HepG2 (cell line): ENCODE data around the gene SELENOM. TPM values are rescaled to one million over a fixed set of nuclear protein-coding genes. Genes with fewer than 3 reads are reported as not detected.

Experiments used
- ATF7 ChIP-seq, 2 experiments: fragments of 450-650 bp in 1 of 2; sonication (generic) in 1 of 2; formaldehyde crosslinking in 1 of 2; IDR thresholded peaks; 2 replicates each; pipeline versions ENCODE4 v1.4.0 to v1.6.1; 2016 to 2020; ENCODE audit warnings: antibody characterized with exemption in 1 of 2, mild to moderate bottlenecking in 1 of 2, missing genetic modification reagents in 1 of 2
- CHD2 ChIP-seq: IDR thresholded peaks from 2 replicates; pipeline ENCODE4 v1.6.1; 2011; ENCODE audit warnings: low read depth, low read length, improper control_type of control experiment
- ETV5 ChIP-seq: IDR thresholded peaks from 2 replicates; pipeline ENCODE4 v1.6.1; 2018; ENCODE audit warnings: missing biosample characterization, missing genetic modification reagents, inconsistent platforms, borderline replicate concordance
- GATA4 ChIP-seq: sonication (generic); IDR thresholded peaks from 2 replicates; pipeline ENCODE4 v1.6.1; 2016; ENCODE audit warnings: antibody characterized with exemption, low read depth, borderline replicate concordance
- HOXA7 ChIP-seq: sonication (generic); formaldehyde crosslinking; IDR thresholded peaks from 2 replicates; pipeline ENCODE4 v1.8.1; 2022; ENCODE audit warnings: mild to moderate bottlenecking, missing genetic modification reagents, moderate library complexity
- KLF13 ChIP-seq: sonication (generic); formaldehyde crosslinking; IDR thresholded peaks from 2 replicates; pipeline ENCODE4 v1.4.0; 2020; ENCODE audit warnings: mild to moderate bottlenecking, missing genetic modification reagents
- NFRKB ChIP-seq: fragments of 450-650 bp; IDR thresholded peaks from 2 replicates; pipeline ENCODE4 v1.6.1; 2017
- WIZ ChIP-seq: sonication (generic); formaldehyde crosslinking; IDR thresholded peaks from 2 replicates; pipeline ENCODE4 v1.5.1; 2020; ENCODE audit warnings: mild to moderate bottlenecking, missing genetic modification reagents
- ZNF333 ChIP-seq: sonication (generic); formaldehyde crosslinking; IDR thresholded peaks from 2 replicates; pipeline ENCODE4 v1.4.0; 2020; ENCODE audit warnings: mild to moderate bottlenecking, missing genetic modification reagents, borderline replicate concordance
- ZNF672 ChIP-seq: sonication (generic); formaldehyde crosslinking; IDR thresholded peaks from 2 replicates; pipeline ENCODE4 v1.8.1; 2022; ENCODE audit warnings: missing genetic modification reagents
- ZNF775 ChIP-seq: sonication (generic); formaldehyde crosslinking; IDR thresholded peaks from 2 replicates; pipeline ENCODE4 v1.4.0; 2020; ENCODE audit warnings: missing genetic modification reagents, mild to moderate bottlenecking, moderate library complexity, borderline replicate concordance
- ZNF878 ChIP-seq: sonication (generic); formaldehyde crosslinking; IDR thresholded peaks from 2 replicates; pipeline ENCODE4 v1.8.1; 2023; ENCODE audit warnings: mild to moderate bottlenecking, missing genetic modification reagents, moderate library complexity
- ZSCAN31 ChIP-seq: sonication (generic); formaldehyde crosslinking; IDR thresholded peaks from 2 replicates; pipeline ENCODE4 v1.5.0; 2020; ENCODE audit warnings: low read depth, mild to moderate bottlenecking, missing genetic modification reagents
- polyA plus RNA-seq, 8 experiments: library from polyadenylated mRNA; depleted of rRNA in 3 of 8; stranded (reverse) in 7 of 8; unstranded in 1 of 8; fragments of >200 nt; fragmentation: Illumina TruSeq in 4 of 8; extraction: Trizol in 4 of 8; gene quantifications; 2 replicates each; pipeline versions ENCODE4 v1.2.1 to v1.2.3, GENCODE V29; 2011 to 2016; ENCODE audit warnings: low read depth in 4 of 8, missing spikeins in 1 of 8, mixed read lengths in 1 of 8; ENCODE audit not compliant: insufficient read depth in 1 of 8
- total RNA-seq, 5 experiments: library from RNA; depleted of rRNA; stranded (reverse); fragments of >200 nt; fragmentation: Illumina TruSeq; extraction: Trizol; gene quantifications; 2 replicates each; pipeline ENCODE4 v1.2.3, GENCODE V29; 2016; ENCODE audit warnings: low read depth in 1 of 5
- TF ChIP-seq, protein P1 (sequence below): conservative IDR thresholded peaks from 2 replicates; pipeline ENCODE4 v1.6.1; 2018; ENCODE audit warnings: missing genetic modification reagents
- TF ChIP-seq, protein P2 (sequence below): sonication (generic); formaldehyde crosslinking; IDR thresholded peaks from 2 replicates; pipeline ENCODE4 v1.8.1; 2023; ENCODE audit warnings: missing genetic modification reagents, inconsistent platforms, borderline replicate concordance
- TF ChIP-seq, protein P3 (sequence below): sonication (generic); formaldehyde crosslinking; IDR thresholded peaks from 2 replicates; pipeline ENCODE4 v1.5.1; 2020; ENCODE audit warnings: missing genetic modification reagents, mild to moderate bottlenecking, borderline replicate concordance
- TF ChIP-seq, protein P4 (sequence below): sonication (generic); formaldehyde crosslinking; IDR thresholded peaks from 2 replicates; pipeline ENCODE4 v1.5.1; 2020; ENCODE audit warnings: mild to moderate bottlenecking, missing genetic modification reagents
- TF ChIP-seq, protein P5 (sequence below): sonication (generic); formaldehyde crosslinking; IDR thresholded peaks from 2 replicates; pipeline ENCODE4 v1.4.0; 2020; ENCODE audit warnings: mild to moderate bottlenecking, low read depth, missing genetic modification reagents
- TF ChIP-seq, protein P6 (sequence below): sonication (generic); formaldehyde crosslinking; IDR thresholded peaks from 2 replicates; pipeline ENCODE4 v1.4.0; 2020; ENCODE audit warnings: mild to moderate bottlenecking, missing genetic modification reagents

SELENOM gene
- total and polyA plus RNA-seq, 2 of the 13 experiments (the other 11 are each of a cell fraction or from before 2014, with no cell fraction given), result 4.1 to 4.3 TPM

DNA sequence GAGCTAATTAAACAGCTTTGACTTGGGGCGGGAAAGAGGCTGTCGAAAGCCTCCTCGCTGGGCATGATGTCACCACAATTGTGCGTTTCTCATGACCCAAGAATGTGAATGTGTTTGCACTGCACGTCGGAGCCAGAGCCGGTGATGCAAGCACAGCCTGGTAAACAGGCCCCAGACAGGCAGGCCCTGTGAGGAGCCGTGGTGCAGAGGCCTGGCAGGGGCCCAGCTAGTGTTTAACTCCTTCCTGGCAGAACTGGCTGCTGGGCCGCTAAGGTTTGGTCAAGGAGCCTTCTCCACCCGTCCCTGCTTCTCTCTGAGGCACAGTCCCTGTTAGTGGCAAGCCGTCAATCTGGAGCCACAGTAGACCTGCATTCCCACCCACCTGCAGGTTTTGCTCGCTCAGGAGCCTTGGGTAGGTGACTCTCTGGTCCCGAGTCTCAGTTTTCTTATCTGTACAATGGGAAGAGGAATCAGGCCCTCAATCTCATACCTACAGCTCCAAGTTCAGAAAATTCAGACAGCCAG is 51.7 kb downstream of the SELENOM start (continued):
- TF ChIP-seq CHD2, result 0 out of 2 replicates have a peak, but pooled peaks have one; percentile 28
- TF ChIP-seq, protein P1, sequence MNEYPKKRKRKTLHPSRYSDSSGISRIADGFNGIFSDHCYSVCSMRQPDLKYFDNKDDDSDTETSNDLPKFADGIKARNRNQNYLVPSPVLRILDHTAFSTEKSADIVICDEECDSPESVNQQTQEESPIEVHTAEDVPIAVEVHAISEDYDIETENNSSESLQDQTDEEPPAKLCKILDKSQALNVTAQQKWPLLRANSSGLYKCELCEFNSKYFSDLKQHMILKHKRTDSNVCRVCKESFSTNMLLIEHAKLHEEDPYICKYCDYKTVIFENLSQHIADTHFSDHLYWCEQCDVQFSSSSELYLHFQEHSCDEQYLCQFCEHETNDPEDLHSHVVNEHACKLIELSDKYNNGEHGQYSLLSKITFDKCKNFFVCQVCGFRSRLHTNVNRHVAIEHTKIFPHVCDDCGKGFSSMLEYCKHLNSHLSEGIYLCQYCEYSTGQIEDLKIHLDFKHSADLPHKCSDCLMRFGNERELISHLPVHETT (CRISPR knock-in tag), result no peak
- TF ChIP-seq, protein P2, sequence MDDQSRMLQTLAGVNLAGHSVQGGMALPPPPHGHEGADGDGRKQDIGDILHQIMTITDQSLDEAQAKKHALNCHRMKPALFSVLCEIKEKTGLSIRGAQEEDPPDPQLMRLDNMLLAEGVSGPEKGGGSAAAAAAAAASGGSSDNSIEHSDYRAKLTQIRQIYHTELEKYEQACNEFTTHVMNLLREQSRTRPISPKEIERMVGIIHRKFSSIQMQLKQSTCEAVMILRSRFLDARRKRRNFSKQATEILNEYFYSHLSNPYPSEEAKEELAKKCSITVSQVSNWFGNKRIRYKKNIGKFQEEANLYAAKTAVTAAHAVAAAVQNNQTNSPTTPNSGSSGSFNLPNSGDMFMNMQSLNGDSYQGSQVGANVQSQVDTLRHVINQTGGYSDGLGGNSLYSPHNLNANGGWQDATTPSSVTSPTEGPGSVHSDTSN, result no peak
- TF ChIP-seq NFRKB, result no peak
- no peak for TF ChIP-seq ZNF775 (CRISPR knock-in tag)
- no peak for TF ChIP-seq ZNF672 (CRISPR knock-in tag)
- TF ChIP-seq ZNF333 (CRISPR knock-in tag), result 0 out of 2 replicates have a peak, but pooled peaks have one; percentile 39
- peak; percentile 74; the same call in 1 of the 2 replicates for TF ChIP-seq ETV5
- TF ChIP-seq, protein P3, sequence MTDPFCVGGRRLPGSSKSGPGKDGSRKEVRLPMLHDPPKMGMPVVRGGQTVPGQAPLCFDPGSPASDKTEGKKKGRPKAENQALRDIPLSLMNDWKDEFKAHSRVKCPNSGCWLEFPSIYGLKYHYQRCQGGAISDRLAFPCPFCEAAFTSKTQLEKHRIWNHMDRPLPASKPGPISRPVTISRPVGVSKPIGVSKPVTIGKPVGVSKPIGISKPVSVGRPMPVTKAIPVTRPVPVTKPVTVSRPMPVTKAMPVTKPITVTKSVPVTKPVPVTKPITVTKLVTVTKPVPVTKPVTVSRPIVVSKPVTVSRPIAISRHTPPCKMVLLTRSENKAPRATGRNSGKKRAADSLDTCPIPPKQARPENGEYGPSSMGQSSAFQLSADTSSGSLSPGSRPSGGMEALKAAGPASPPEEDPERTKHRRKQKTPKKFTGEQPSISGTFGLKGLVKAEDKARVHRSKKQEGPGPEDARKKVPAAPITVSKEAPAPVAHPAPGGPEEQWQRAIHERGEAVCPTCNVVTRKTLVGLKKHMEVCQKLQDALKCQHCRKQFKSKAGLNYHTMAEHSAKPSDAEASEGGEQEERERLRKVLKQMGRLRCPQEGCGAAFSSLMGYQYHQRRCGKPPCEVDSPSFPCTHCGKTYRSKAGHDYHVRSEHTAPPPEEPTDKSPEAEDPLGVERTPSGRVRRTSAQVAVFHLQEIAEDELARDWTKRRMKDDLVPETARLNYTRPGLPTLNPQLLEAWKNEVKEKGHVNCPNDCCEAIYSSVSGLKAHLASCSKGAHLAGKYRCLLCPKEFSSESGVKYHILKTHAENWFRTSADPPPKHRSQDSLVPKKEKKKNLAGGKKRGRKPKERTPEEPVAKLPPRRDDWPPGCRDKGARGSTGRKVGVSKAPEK, result no peak
- peak; percentile 63; the same call in 1 of the 2 replicates for TF ChIP-seq ZNF878 (CRISPR knock-in tag)
- peak; percentile 97 for TF ChIP-seq ATF7 (IDR thresholded peaks at IDR 0.05)
- peak; percentile 100 for TF ChIP-seq ATF7 (CRISPR knock-in tag; IDR thresholded peaks at IDR 0.05)
- TF ChIP-seq, protein P4, sequence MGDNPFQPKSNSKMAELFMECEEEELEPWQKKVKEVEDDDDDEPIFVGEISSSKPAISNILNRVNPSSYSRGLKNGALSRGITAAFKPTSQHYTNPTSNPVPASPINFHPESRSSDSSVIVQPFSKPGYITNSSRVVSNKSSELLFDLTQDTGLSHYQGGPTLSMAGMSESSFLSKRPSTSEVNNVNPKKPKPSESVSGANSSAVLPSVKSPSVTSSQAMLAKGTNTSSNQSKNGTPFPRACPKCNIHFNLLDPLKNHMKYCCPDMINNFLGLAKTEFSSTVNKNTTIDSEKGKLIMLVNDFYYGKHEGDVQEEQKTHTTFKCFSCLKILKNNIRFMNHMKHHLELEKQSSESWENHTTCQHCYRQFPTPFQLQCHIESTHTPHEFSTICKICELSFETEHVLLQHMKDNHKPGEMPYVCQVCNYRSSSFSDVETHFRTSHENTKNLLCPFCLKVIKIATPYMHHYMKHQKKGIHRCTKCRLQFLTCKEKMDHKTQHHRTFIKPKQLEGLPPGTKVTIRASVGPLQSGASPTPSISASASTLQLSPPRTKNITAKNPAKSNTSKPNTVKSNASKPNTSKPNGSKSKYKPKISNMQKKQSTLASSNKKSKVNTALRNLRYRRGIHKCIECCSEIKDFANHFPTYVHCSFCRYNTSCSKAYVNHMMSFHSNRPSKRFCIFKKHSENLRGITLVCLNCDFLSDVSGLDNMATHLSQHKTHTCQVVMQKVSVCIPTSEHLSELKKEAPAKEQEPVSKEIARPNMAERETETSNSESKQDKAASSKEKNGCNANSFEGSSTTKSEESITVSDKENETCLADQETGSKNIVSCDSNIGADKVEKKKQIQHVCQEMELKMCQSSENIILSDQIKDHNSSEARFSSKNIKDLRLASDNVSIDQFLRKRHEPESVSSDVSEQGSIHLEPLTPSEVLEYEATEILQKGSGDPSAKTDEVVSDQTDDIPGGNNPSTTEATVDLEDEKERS (CRISPR knock-in tag), result peak; percentile 67; the same call in 1 of the 2 replicates
- no peak for TF ChIP-seq KLF13 (CRISPR knock-in tag)
- TF ChIP-seq WIZ, result no peak
- TF ChIP-seq HOXA7 (CRISPR knock-in tag), result no peak
- TF ChIP-seq, protein P5, sequence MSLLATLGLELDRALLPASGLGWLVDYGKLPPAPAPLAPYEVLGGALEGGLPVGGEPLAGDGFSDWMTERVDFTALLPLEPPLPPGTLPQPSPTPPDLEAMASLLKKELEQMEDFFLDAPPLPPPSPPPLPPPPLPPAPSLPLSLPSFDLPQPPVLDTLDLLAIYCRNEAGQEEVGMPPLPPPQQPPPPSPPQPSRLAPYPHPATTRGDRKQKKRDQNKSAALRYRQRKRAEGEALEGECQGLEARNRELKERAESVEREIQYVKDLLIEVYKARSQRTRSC (CRISPR knock-in tag), result no peak
- TF ChIP-seq ZSCAN31 (CRISPR knock-in tag), result peak; percentile 82
- no peak for TF ChIP-seq GATA4
- TF ChIP-seq, protein P6, sequence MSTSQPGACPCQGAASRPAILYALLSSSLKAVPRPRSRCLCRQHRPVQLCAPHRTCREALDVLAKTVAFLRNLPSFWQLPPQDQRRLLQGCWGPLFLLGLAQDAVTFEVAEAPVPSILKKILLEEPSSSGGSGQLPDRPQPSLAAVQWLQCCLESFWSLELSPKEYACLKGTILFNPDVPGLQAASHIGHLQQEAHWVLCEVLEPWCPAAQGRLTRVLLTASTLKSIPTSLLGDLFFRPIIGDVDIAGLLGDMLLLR (CRISPR knock-in tag), result no peak
